Bronchus fibroblast of lung (primary cell): ENCODE data around the gene NUTM2A. TPM values are rescaled to one million over a fixed set of nuclear protein-coding genes. Genes with fewer than 3 reads are reported as not detected.

Source experiments
- total RNA-seq: library from RNA; depleted of rRNA; stranded (reverse); fragments of >200 nt; gene quantifications from 2 replicates; pipeline ENCODE4 v1.2.3, GENCODE V29; 2015

The NUTM2A gene
- total RNA-seq: 1.0 and 1.5 TPM in 2 replicates

GRCh38 chr10:87225148-87225547, at the start of gene NUTM2A:
NUTM2A (plus strand) TSS chr10:87225448; CDS start chr10:87225831, 383 bp downstream.

Other genes starting within 250 kb of the NUTM2A start
- not detected in 2 replicates for gene FAM25A, start 205.2 kb upstream of the NUTM2A start, total RNA-seq
- gene GLUD1, start 130.6 kb upstream of the NUTM2A start, total RNA-seq: 176 and 190 TPM in 2 replicates
- 19.2 and 22.4 TPM in 2 replicates for gene SHLD2, start 130.2 kb upstream of the NUTM2A start, total RNA-seq
- 1.0 and 1.3 TPM in 2 replicates for gene NUTM2D, start 132.3 kb downstream of the NUTM2A start, total RNA-seq